D341Med (cell line): ENCODE data around the gene VEGFA.

Source experiments
- DNase-seq: peaks from one replicate; pipeline ENCODE4 v3.0.0; 2012; ENCODE audit warnings: low spot score

Gene VEGFA

GRCh38 chr6:43769526-43770371 is at the start of gene VEGFA:
Gene VEGFA (plus strand): TSS chr6:43770211.
- peak; percentile 98 for DNase-seq

GRCh38 chr6:43720999-43721398 is 49.0 kb upstream of the VEGFA start:
- no peak for DNase-seq

- no peak for DNase-seq
These were observed 47.0 kb upstream of the VEGFA start for GRCh38 chr6:43722920-43723545.

GRCh38 chr6:43723737-43724295 is 46.2 kb upstream of the VEGFA start:
- DNase-seq = peak; percentile 85

GRCh38 chr6:43724354-43724753 is 45.7 kb upstream of the VEGFA start:
- no peak for DNase-seq

- DNase-seq = no peak
These were observed 44.9 kb upstream of the VEGFA start for GRCh38 chr6:43724914-43725642.

- no peak for DNase-seq
These were observed 44.1 kb upstream of the VEGFA start for GRCh38 chr6:43725643-43726580.

- DNase-seq = no peak
These were observed 42.4 kb upstream of the VEGFA start for GRCh38 chr6:43727634-43728033.

- DNase-seq = no peak
These were observed 41.4 kb upstream of the VEGFA start for GRCh38 chr6:43728586-43728985.

GRCh38 chr6:43729537-43729936 is 40.5 kb upstream of the VEGFA start:
- DNase-seq = no peak

- no peak for DNase-seq
These were observed 39.4 kb upstream of the VEGFA start for GRCh38 chr6:43730634-43731033.

- no peak for DNase-seq
These were observed 36.3 kb upstream of the VEGFA start for GRCh38 chr6:43733471-43734293.

- no peak for DNase-seq
These were observed 35.7 kb upstream of the VEGFA start for GRCh38 chr6:43734294-43734665.

- no peak for DNase-seq
These were observed 34.3 kb upstream of the VEGFA start for GRCh38 chr6:43735642-43736199.

- DNase-seq = no peak
These were observed 33.7 kb upstream of the VEGFA start for GRCh38 chr6:43736211-43736786.

- no peak for DNase-seq
These were observed 33.2 kb upstream of the VEGFA start for GRCh38 chr6:43736844-43737243.

GRCh38 chr6:43737272-43738081 is 32.5 kb upstream of the VEGFA start:
- DNase-seq = no peak

- DNase-seq = no peak
These were observed 31.7 kb upstream of the VEGFA start for GRCh38 chr6:43738267-43738676.
